HepG2 (cell line): Measurements from ENCODE around the gene MAP3K14.

Experiments used
- ELF1 ChIP-seq: sonication (generic); formaldehyde crosslinking; IDR thresholded peaks from 2 replicates; pipeline ENCODE4 v1.4.0; 2020; ENCODE audit warnings: missing genetic modification reagents
- NFIC ChIP-seq: IDR thresholded peaks from 2 replicates; pipeline ENCODE4 v1.6.1; 2012; ENCODE audit warnings: mild to moderate bottlenecking, low read length, inconsistent platforms
- ZNF878 ChIP-seq: sonication (generic); formaldehyde crosslinking; IDR thresholded peaks from 2 replicates; pipeline ENCODE4 v1.8.1; 2023; ENCODE audit warnings: mild to moderate bottlenecking, missing genetic modification reagents, moderate library complexity
- TF ChIP-seq, protein P1 (sequence below): sonication (generic); formaldehyde crosslinking; IDR thresholded peaks from one replicate; pipeline ENCODE4 v1.5.1; 2020; ENCODE audit warnings: mild to moderate bottlenecking, missing genetic modification reagents; ENCODE audit errors: not compliant biosample characterization
- TF ChIP-seq, protein P2 (sequence below): sonication (generic); formaldehyde crosslinking; IDR thresholded peaks from 2 replicates; pipeline ENCODE4 v1.4.0; 2020; ENCODE audit warnings: missing genetic modification reagents, mild to moderate bottlenecking, borderline replicate concordance
- TF ChIP-seq, protein P3 (sequence below): sonication (generic); formaldehyde crosslinking; IDR thresholded peaks from 2 replicates; pipeline ENCODE4 v1.5.0; 2020; ENCODE audit warnings: mild to moderate bottlenecking, missing genetic modification reagents, moderate library complexity

DNA sequence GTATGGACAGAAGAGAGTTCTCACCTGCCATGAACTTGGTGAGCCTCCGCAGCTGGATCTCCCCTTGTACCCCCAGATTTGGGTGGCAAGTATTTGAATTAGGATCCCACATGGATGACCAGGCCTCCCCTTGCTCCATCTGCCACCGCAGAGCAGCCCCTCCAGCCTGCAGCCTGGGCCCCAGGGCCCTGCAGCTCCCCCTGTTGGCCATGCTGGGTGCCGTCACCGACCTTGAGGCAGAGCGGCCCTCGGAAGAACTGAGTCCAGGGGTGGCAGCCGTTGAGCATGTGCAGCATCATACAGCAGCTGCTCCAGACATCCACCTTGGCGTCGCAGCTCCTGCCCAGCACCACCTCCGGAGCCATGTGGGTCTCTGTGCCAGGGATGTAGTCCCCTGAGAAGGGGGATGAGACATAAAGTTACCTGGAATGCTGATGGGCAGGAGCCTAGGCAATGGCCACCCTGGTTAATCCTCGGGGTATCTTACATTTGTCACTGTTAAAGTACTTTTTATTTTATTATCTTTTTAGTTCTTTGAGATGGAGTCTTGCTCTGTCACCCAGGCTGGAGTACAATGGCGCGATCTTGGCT is 45.9 kb downstream of the MAP3K14 start:
- TF ChIP-seq ELF1 (CRISPR knock-in tag) (no peak), NFIC (no peak), ZNF878 (CRISPR knock-in tag) (no peak)
- TF ChIP-seq, protein P1, sequence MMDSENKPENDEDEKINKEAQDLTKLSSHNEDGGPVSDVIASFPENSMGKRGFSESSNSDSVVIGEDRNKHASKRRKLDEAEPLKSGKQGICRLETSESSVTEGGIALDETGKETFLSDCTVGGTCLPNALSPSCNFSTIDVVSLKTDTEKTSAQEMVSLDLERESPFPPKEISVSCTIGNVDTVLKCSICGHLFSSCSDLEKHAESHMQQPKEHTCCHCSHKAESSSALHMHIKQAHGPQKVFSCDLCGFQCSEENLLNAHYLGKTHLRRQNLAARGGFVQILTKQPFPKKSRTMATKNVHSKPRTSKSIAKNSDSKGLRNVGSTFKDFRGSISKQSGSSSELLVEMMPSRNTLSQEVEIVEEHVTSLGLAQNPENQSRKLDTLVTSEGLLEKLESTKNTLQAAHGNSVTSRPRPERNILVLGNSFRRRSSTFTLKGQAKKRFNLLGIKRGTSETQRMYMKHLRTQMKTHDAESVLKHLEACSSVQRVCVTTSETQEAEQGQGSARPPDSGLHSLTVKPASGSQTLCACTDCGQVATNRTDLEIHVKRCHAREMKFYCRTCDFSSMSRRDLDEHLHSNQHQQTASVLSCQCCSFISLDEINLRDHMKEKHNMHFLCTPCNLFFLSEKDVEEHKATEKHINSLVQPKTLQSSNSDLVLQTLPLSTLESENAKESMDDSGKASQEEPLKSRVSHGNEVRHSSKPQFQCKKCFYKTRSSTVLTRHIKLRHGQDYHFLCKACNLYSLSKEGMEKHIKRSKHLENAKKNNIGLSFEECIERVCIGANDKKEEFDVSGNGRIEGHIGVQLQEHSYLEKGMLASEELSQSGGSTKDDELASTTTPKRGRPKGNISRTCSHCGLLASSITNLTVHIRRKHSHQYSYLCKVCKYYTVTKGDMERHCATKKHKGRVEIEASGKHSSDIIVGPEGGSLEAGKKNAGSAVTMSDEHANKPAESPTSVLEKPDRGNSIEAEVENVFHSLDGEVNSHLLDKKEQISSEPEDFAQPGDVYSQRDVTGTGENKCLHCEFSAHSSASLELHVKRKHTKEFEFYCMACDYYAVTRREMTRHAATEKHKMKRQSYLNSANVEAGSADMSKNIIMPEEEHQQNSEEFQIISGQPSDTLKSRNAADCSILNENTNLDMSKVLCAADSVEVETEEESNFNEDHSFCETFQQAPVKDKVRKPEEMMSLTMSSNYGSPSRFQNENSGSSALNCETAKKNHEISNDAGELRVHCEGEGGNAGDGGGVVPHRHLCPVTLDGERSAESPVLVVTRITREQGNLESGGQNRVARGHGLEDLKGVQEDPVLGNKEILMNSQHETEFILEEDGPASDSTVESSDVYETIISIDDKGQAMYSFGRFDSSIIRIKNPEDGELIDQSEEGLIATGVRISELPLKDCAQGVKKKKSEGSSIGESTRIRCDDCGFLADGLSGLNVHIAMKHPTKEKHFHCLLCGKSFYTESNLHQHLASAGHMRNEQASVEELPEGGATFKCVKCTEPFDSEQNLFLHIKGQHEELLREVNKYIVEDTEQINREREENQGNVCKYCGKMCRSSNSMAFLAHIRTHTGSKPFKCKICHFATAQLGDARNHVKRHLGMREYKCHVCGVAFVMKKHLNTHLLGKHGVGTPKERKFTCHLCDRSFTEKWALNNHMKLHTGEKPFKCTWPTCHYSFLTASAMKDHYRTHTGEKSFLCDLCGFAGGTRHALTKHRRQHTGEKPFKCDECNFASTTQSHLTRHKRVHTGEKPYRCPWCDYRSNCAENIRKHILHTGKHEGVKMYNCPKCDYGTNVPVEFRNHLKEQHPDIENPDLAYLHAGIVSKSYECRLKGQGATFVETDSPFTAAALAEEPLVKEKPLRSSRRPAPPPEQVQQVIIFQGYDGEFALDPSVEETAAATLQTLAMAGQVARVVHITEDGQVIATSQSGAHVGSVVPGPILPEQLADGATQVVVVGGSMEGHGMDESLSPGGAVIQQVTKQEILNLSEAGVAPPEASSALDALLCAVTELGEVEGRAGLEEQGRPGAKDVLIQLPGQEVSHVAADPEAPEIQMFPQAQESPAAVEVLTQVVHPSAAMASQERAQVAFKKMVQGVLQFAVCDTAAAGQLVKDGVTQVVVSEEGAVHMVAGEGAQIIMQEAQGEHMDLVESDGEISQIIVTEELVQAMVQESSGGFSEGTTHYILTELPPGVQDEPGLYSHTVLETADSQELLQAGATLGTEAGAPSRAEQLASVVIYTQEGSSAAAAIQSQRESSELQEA (CRISPR knock-in tag) = no peak
- TF ChIP-seq, protein P2, sequence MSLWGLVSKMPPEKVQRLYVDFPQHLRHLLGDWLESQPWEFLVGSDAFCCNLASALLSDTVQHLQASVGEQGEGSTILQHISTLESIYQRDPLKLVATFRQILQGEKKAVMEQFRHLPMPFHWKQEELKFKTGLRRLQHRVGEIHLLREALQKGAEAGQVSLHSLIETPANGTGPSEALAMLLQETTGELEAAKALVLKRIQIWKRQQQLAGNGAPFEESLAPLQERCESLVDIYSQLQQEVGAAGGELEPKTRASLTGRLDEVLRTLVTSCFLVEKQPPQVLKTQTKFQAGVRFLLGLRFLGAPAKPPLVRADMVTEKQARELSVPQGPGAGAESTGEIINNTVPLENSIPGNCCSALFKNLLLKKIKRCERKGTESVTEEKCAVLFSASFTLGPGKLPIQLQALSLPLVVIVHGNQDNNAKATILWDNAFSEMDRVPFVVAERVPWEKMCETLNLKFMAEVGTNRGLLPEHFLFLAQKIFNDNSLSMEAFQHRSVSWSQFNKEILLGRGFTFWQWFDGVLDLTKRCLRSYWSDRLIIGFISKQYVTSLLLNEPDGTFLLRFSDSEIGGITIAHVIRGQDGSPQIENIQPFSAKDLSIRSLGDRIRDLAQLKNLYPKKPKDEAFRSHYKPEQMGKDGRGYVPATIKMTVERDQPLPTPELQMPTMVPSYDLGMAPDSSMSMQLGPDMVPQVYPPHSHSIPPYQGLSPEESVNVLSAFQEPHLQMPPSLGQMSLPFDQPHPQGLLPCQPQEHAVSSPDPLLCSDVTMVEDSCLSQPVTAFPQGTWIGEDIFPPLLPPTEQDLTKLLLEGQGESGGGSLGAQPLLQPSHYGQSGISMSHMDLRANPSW (CRISPR knock-in tag) = no peak
- TF ChIP-seq, protein P3, sequence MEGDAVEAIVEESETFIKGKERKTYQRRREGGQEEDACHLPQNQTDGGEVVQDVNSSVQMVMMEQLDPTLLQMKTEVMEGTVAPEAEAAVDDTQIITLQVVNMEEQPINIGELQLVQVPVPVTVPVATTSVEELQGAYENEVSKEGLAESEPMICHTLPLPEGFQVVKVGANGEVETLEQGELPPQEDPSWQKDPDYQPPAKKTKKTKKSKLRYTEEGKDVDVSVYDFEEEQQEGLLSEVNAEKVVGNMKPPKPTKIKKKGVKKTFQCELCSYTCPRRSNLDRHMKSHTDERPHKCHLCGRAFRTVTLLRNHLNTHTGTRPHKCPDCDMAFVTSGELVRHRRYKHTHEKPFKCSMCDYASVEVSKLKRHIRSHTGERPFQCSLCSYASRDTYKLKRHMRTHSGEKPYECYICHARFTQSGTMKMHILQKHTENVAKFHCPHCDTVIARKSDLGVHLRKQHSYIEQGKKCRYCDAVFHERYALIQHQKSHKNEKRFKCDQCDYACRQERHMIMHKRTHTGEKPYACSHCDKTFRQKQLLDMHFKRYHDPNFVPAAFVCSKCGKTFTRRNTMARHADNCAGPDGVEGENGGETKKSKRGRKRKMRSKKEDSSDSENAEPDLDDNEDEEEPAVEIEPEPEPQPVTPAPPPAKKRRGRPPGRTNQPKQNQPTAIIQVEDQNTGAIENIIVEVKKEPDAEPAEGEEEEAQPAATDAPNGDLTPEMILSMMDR = peak; percentile 83
